Psoas muscle (tissue), 8 donors: ENCODE data around the gene BTG1. TPM values are rescaled to one million over a fixed set of nuclear protein-coding genes. Genes with fewer than 3 reads are reported as not detected.

Experiments
- ATAC-seq, 4 donors: fragments of 200-7000 bp; cut with Tn5 transposase; one replicate each; pipeline ENCODE4 v1.9.1; 2020; ENCODE audit warnings: moderate library complexity in 3 of 4, mild to moderate bottlenecking in 2 of 4
- DNase-seq, 2 donors: peaks; one replicate each; pipeline ENCODE4 v3.0.0-alpha.2; 2020
- H3K27ac ChIP-seq: fragments of 200-600 bp; one replicate; pipeline ENCODE4 v1.8.0; 2022
- H3K27me3 ChIP-seq, 3 donors: fragments of 200-600 bp in 1 of 3; one replicate each; pipeline versions ENCODE4 v1.6.1 to v1.8.0; 2013 to 2022; ENCODE audit warnings: low read length in 2 of 3, mild to moderate bottlenecking in 2 of 3, moderate library complexity in 1 of 3; ENCODE audit not compliant: insufficient read depth in 3 of 3
- H3K36me3 ChIP-seq, 2 donors: fragments of 200-600 bp in 1 of 2; one replicate each; pipeline versions ENCODE4 v1.6.1 to v1.8.0; 2013 to 2022; ENCODE audit warnings: low read depth in 1 of 2, mild to moderate bottlenecking in 1 of 2, moderate library complexity in 1 of 2; ENCODE audit not compliant: insufficient read depth in 1 of 2
- H3K4me1 ChIP-seq: fragments of 200-600 bp; one replicate; pipeline ENCODE4 v1.8.0; 2022
- H3K4me3 ChIP-seq: fragments of 200-600 bp; one replicate; pipeline ENCODE4 v1.8.0; 2022; ENCODE audit warnings: mild to moderate bottlenecking
- H3K9me3 ChIP-seq: fragments of 200-600 bp; one replicate; pipeline ENCODE4 v1.8.0; 2022
- WGBS, 3 donors: extraction: QIAGEN DNeasy Blood & Tissue Kit; methylation state at CpG; one replicate each; pipeline versions ENCODE4 v1.1.6 to v1.1.7; 2013; 5-methylcytosine and 5-hydroxymethylcytosine counted together
- intact Hi-C, 2 donors: fragments of 100-400 bp; cut with DNase I; formaldehyde crosslinking; loops; one replicate each; pipeline versions ENCODE4 v1.11.0 to v1.14.2; 2022
- long read RNA-seq, 2 donors: library from polyadenylated mRNA; unstranded; transcript quantifications; one replicate each; pipeline ENCODE4 v2.0.0, GENCODE V29; 2021
- polyA plus RNA-seq, 3 donors: library from polyadenylated mRNA; stranded (reverse); fragments of 200-250 nt; gene quantifications; one replicate each; pipeline ENCODE4 v1.2.3, GENCODE V29; 2013
- total RNA-seq, 4 donors: library from RNA; stranded (reverse); fragmentation: NEBNext Ultra II Directional in 2 of 4; extraction: Animal tissue kit (Norgen Biotek cat#: 25700) in 2 of 4; gene quantifications; one replicate each; pipeline versions ENCODE4 v1.2.1 to v1.2.4, GENCODE V29; 2021 to 2023
- TF ChIP-seq, protein P1 (sequence below): fragments of 200-600 bp; IDR thresholded peaks from one replicate; pipeline ENCODE4 v1.8.0; 2022; ENCODE audit warnings: antibody characterized with exemption
- donor health status: healthy with polysubstance abuse.
- donor health status: DM: no; HTN: no; CAD: no; lungs with moderate emphysema.
- donor health status: Bipolar disorder and iron deficiency.
- donor health status: healthy.
- donor health status: DM: yes; HTN: yes; CAD: no.
- donor health status: DM: no; HTN: no; CAD: no.
- donor health status: DM: no; HTN: no; CAD: no.
- donor health status: DM: yes; HTN: yes; CAD: no.

The BTG1 gene, protein sequence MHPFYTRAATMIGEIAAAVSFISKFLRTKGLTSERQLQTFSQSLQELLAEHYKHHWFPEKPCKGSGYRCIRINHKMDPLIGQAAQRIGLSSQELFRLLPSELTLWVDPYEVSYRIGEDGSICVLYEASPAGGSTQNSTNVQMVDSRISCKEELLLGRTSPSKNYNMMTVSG
- total RNA-seq (10 to 100 TPM; 18.4 to 34.2 (median 28.5) TPM), polyA plus RNA-seq (10 to 100 TPM in 2 of 3 donors, 1 to 10 TPM in 1; 9.9 to 12.6 (median 10.6) TPM)
- long read RNA-seq, donor 1, full-length matches to known transcripts = 36 of 37 reads
- long read RNA-seq, donor 1, partial matches to known transcripts = 0 of 37 reads
- long read RNA-seq, donor 1, other reads (novel, unspliced or antisense) = 1 of 37 reads
- long read RNA-seq, donor 2, full-length matches to known transcripts = 38 of 39 reads
- long read RNA-seq, donor 2, partial matches to known transcripts = 0 of 39 reads
- long read RNA-seq, donor 2, other reads (novel, unspliced or antisense) = 1 of 39 reads

GRCh38 chr12:92145731-92146496 is at the start of gene BTG1:
BTG1 (minus strand) TSS chr12:92145846; CDS start chr12:92145535, 311 bp downstream.
- intact Hi-C loops = loop anchor here (2.0 to 10.0 kb wide), 4 partner anchors 321 to 416 kb away; no protein-coding TSS in a partner anchor
- TF ChIP-seq, protein P1, sequence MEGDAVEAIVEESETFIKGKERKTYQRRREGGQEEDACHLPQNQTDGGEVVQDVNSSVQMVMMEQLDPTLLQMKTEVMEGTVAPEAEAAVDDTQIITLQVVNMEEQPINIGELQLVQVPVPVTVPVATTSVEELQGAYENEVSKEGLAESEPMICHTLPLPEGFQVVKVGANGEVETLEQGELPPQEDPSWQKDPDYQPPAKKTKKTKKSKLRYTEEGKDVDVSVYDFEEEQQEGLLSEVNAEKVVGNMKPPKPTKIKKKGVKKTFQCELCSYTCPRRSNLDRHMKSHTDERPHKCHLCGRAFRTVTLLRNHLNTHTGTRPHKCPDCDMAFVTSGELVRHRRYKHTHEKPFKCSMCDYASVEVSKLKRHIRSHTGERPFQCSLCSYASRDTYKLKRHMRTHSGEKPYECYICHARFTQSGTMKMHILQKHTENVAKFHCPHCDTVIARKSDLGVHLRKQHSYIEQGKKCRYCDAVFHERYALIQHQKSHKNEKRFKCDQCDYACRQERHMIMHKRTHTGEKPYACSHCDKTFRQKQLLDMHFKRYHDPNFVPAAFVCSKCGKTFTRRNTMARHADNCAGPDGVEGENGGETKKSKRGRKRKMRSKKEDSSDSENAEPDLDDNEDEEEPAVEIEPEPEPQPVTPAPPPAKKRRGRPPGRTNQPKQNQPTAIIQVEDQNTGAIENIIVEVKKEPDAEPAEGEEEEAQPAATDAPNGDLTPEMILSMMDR = no peak

DNA sequence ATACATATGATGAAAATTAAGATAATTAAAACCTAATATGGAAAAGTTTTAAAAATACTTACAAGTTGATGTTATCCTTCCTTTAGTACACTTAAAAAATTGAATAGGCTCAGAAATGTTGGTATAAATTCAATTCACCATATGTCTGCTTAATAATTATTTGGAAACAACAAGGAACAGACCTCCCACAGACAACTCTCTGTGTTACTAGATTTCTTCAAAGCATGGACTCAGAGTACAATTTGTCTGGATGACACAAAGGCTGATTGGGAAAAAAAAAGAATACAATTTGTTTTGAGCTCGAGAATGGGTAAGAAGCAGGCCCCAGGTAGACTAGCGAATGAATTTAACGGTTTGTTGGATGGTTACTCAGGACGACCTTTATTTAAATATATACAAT is 48.9 kb upstream of the BTG1 start:
- TF ChIP-seq, protein P1 = no peak
- Histone ChIP-seq H3K9me3 (no peaks in the 10 kb centered on the region), H3K4me3 (no peak overlapping the region), H3K27ac (no peak overlapping the region), H3K4me1 (no peaks in the 10 kb centered on the region), H3K27me3 (no peaks in the 10 kb centered on the region), H3K36me3 (no peaks in the 10 kb centered on the region)
- intact Hi-C loops = loop anchor here in 1 of 2 donors (5.0 kb wide), 1 partner anchor 1902 kb away; no protein-coding TSS in a partner anchor
- DNase-seq (no peak), ATAC-seq (no peak)
- 95 to 97% (median 96%) methylated on average over 4 of the region's 4 CpGs for WGBS, 3 donors

More at GRCh38 chr12:92145731-92146496, at the start of gene BTG1:
- ATAC-seq = peak; percentile 89 to 95 (median 92)
- Histone ChIP-seq H3K9me3 (no peaks in the 10 kb centered on the region), H3K36me3 (peaks cover 0 to 17% of the 10 kb centered on the region in 2 donors), H3K27ac (peak within 1 kb of the TSS; percentile 97), H3K27me3 (no peaks in the 10 kb centered on the region), H3K4me1 (peaks cover 27% of the 10 kb centered on the region), H3K4me3 (peak within 1 kb of the TSS; percentile 86)
- 0% methylated on average over 57 to 61 of the region's 61 CpGs for WGBS, 3 donors
- peak; percentile 97 to 99 for DNase-seq

DNA sequence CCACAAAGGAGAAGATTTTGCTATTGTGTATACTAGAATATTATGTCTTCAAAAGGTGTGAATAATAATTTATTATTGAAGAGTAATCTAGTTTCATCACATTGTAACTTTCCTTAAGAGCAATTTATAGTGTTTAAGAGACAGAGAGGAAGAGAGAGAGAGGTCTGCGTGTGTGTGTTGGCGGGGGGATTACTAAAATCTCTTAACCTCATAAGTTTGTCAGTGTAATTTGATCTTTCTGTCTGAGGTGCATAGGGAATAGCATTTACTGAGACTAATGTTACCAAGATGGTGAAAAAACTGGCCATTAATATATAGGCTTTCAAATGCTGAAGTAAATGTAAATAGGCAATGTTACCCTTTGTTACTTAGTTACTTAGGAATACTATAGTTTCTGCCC is 48.2 kb upstream of the BTG1 start:
- no peaks in the 10 kb centered on the region for H3K36me3 ChIP-seq
- TF ChIP-seq, protein P1 = no peak
- no peak overlapping the region for H3K27ac ChIP-seq
- ATAC-seq = no peak
- no peaks in the 10 kb centered on the region for H3K27me3 ChIP-seq
- no peak overlapping the region for H3K4me3 ChIP-seq
- no peak for DNase-seq
- intact Hi-C loops = loop anchor here in 1 of 2 donors (5.0 kb wide), 1 partner anchor 1902 kb away; no protein-coding TSS in a partner anchor
- no peaks in the 10 kb centered on the region for H3K9me3 ChIP-seq
- 68 to 89% (median 69%) methylated on average over 2 of the region's 2 CpGs for WGBS, 3 donors
- H3K4me1 ChIP-seq = no peaks in the 10 kb centered on the region

DNA sequence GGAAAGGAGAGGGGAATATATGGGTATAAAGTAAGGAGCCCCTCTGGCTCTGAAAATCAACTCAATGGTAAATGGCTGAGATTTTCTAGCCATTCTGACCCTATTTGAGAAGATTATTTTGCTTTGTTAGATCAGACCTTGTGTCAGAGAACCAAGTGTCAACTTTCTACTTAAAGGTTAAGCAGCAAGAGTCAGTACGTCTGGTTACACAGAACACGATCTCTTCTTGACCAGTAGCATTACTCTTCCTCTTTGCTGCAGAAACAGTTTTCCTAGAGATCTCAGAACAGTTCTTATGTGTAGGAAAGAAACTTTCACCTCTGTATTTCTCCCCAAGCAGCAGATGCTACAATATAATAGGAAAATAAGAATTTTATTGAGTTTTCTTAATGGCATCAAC is 47.4 kb upstream of the BTG1 start:
- TF ChIP-seq, protein P1 = no peak
- intact Hi-C loops = loop anchor here in 1 of 2 donors (5.0 kb wide), 1 partner anchor 1901 kb away; no protein-coding TSS in a partner anchor

More for the DNA sequence above, 47.4 kb upstream of the BTG1 start:
- no peak overlapping the region for H3K27ac ChIP-seq
- ATAC-seq = no peak
- no peaks in the 10 kb centered on the region for H3K4me1 ChIP-seq
- H3K9me3 ChIP-seq = no peaks in the 10 kb centered on the region
- no peak for DNase-seq
- no peak overlapping the region for H3K4me3 ChIP-seq
- 57 to 70% (median 69%) methylated on average over 2 of the region's 2 CpGs for WGBS, 3 donors
- no peaks in the 10 kb centered on the region for H3K36me3 ChIP-seq
- no peaks in the 10 kb centered on the region for H3K27me3 ChIP-seq
